Fibroblast of lung (primary cell): ENCODE results near the gene ACAA2. TPM values are rescaled to one million over a fixed set of nuclear protein-coding genes. Genes with fewer than 3 reads are reported as not detected.
A peak's percentile ranks its signal among the peaks of the same experiment; 100 is the strongest.

ENCODE experiments used
- DNase-seq, 2 donors: peaks; one replicate each; pipeline versions ENCODE4 v3.0.0 to v3.0.0-alpha.2; 2010; ENCODE audit warnings: low read depth in 2 of 2
- H2AFZ ChIP-seq: 2 replicates; pipeline ENCODE4 v1.5.1; 2012; ENCODE audit warnings: low read length, control low read depth, inconsistent platforms
- H3K27ac ChIP-seq: 2 replicates; pipeline ENCODE4 v1.5.1; 2011; ENCODE audit warnings: low read length, control low read depth; ENCODE audit not compliant: insufficient read depth
- H3K27me3 ChIP-seq: 2 replicates; pipeline ENCODE4 v1.5.1; 2011; ENCODE audit warnings: mild to moderate bottlenecking, low read length; ENCODE audit not compliant: control insufficient read depth, insufficient read depth
- H3K36me3 ChIP-seq: 2 replicates; pipeline ENCODE4 v1.5.1; 2011; ENCODE audit warnings: low read length; ENCODE audit not compliant: control insufficient read depth, insufficient read depth
- H3K4me1 ChIP-seq: 2 replicates; pipeline ENCODE4 v1.5.1; 2011; ENCODE audit warnings: low read length; ENCODE audit not compliant: control insufficient read depth, insufficient read depth; ENCODE audit errors: extremely low read depth
- H3K4me2 ChIP-seq: 2 replicates; pipeline ENCODE4 v1.5.1; 2011; ENCODE audit warnings: low read length, control low read depth; ENCODE audit not compliant: insufficient read depth; ENCODE audit errors: extremely low read depth
- H3K4me3 ChIP-seq, 4 experiments: fragments of 200-600 bp in 1 of 4; sonication (generic) in 1 of 4; replicated peaks in 1 of 4; 2 replicates each; pipeline ENCODE4 v1.5.1; 2011 to 2016; ENCODE audit warnings: low read length in 4 of 4, low read depth in 3 of 4, mild to moderate bottlenecking in 3 of 4, control low read depth in 2 of 4, inconsistent platforms in 1 of 4, mixed read lengths in 1 of 4; ENCODE audit not compliant: insufficient read depth in 1 of 4; ENCODE audit errors: control extremely low read depth in 1 of 4
- H3K79me2 ChIP-seq: 2 replicates; pipeline ENCODE4 v1.5.1; 2012; ENCODE audit warnings: mild to moderate bottlenecking, low read length, inconsistent platforms; ENCODE audit not compliant: control insufficient read depth, insufficient read depth
- H3K9ac ChIP-seq: 2 replicates; pipeline ENCODE4 v1.5.1; 2011; ENCODE audit warnings: mild to moderate bottlenecking, low read length, control low read depth; ENCODE audit not compliant: insufficient read depth
- H3K9me3 ChIP-seq: 2 replicates; pipeline ENCODE4 v1.5.1; 2012; ENCODE audit warnings: low read depth, low read length; ENCODE audit not compliant: control insufficient read depth, insufficient read depth
- H4K20me1 ChIP-seq: 2 replicates; pipeline ENCODE4 v1.5.1; 2011; ENCODE audit warnings: low read length; ENCODE audit not compliant: control insufficient read depth, insufficient read depth; ENCODE audit errors: extremely low read depth
- CTCF ChIP-seq, 2 donors: IDR thresholded peaks in 1 of 2; conservative IDR thresholded peaks in 1 of 2; 1 replicate in 1 of 2; 2 replicates in 1 of 2; pipeline ENCODE4 v1.5.1; 2011 to 2012; ENCODE audit warnings: low read length in 2 of 2, control low read depth in 1 of 2, inconsistent platforms in 1 of 2, low read depth in 1 of 2, mild to moderate bottlenecking in 1 of 2
- EZH2 ChIP-seq: IDR thresholded peaks from 2 replicates; pipeline ENCODE4 v1.5.1; 2012; ENCODE audit warnings: low read length, control low read depth, mild to moderate bottlenecking; ENCODE audit errors: missing control alignments
- polyA plus RNA-seq, 2 donors: library from polyadenylated mRNA; depleted of rRNA in 1 of 2; stranded (reverse) in 1 of 2; unstranded in 1 of 2; fragments of >200 nt; gene quantifications; 2 replicates each; pipeline ENCODE4 v1.2.1, GENCODE V29; 2011 to 2012; ENCODE audit warnings: missing spikeins in 1 of 2
- total RNA-seq: library from RNA; depleted of rRNA; stranded (reverse); fragments of >200 nt; gene quantifications from 2 replicates; pipeline ENCODE4 v1.2.1, GENCODE V29; 2014

ACAA2 gene
- total and polyA plus RNA-seq, 2 donors (not counting 1 experiment from before 2014, with no cell fraction given) = 27.1 to 38.5 TPM

GRCh38 chr18:49734836-49735235 is 78.5 kb downstream of the ACAA2 start:
- H3K4me2 ChIP-seq = no peak overlapping the region
- DNase-seq = no peak
- H2AFZ ChIP-seq = no peak overlapping the region

GRCh38 chr18:49733896-49734585 is 79.3 kb downstream of the ACAA2 start:
- no peak overlapping the region for H3K4me2 ChIP-seq

More at GRCh38 chr18:49734836-49735235, 78.5 kb downstream of the ACAA2 start:
- no peaks in the 10 kb centered on the region for H3K9me3 ChIP-seq
- TF ChIP-seq CTCF (conservative IDR thresholded peaks at IDR 0.05 in 1 of 2, IDR thresholded peaks at IDR 0.05 in 1 of 2; ENCODE audit: low read depth in 1 of 2, low read length in 2 of 2) (no peak), EZH2 (no peak)
- H3K9ac ChIP-seq = no peak overlapping the region
- no peak overlapping the region for H3K27ac ChIP-seq
- no peaks in the 10 kb centered on the region for H3K79me2 ChIP-seq
- H4K20me1 ChIP-seq = no peaks in the 10 kb centered on the region
- H3K4me3 ChIP-seq = no peak overlapping the region
- H3K4me1 ChIP-seq = no peaks in the 10 kb centered on the region
- peaks cover 2% of the 10 kb centered on the region for H3K27me3 ChIP-seq
- H3K36me3 ChIP-seq = no peaks in the 10 kb centered on the region

GRCh38 chr18:49733321-49733720 is 80.0 kb downstream of the ACAA2 start:
- Histone ChIP-seq H3K4me1 (no peaks in the 10 kb centered on the region), H3K36me3 (no peaks in the 10 kb centered on the region), H3K9ac (no peak overlapping the region), H3K79me2 (no peaks in the 10 kb centered on the region), H3K9me3 (no peaks in the 10 kb centered on the region), H3K4me3 (no peak overlapping the region), H3K4me2 (no peak overlapping the region), H2AFZ (no peak overlapping the region), H4K20me1 (no peaks in the 10 kb centered on the region), H3K27me3 (peaks cover 2% of the 10 kb centered on the region), H3K27ac (no peak overlapping the region)
- DNase-seq = peak in 1 of 2 donors; percentile 50
- TF ChIP-seq EZH2 (no peak), CTCF (conservative IDR thresholded peaks at IDR 0.05 in 1 of 2, IDR thresholded peaks at IDR 0.05 in 1 of 2; ENCODE audit: low read depth in 1 of 2, low read length in 2 of 2) (no peak)

More at GRCh38 chr18:49733896-49734585, 79.3 kb downstream of the ACAA2 start:
- Histone ChIP-seq H3K79me2 (no peaks in the 10 kb centered on the region), H3K4me1 (no peaks in the 10 kb centered on the region), H3K9me3 (no peaks in the 10 kb centered on the region), H3K27me3 (peaks cover 2% of the 10 kb centered on the region), H3K4me3 (no peak overlapping the region), H3K9ac (no peak overlapping the region), H3K36me3 (no peaks in the 10 kb centered on the region), H3K27ac (no peak overlapping the region), H2AFZ (no peak overlapping the region), H4K20me1 (no peaks in the 10 kb centered on the region)
- no peak for DNase-seq
- TF ChIP-seq EZH2 = no peak
- no peak for TF ChIP-seq CTCF (conservative IDR thresholded peaks at IDR 0.05 in 1 of 2, IDR thresholded peaks at IDR 0.05 in 1 of 2; ENCODE audit: low read depth in 1 of 2, low read length in 2 of 2)
